Measurements from ENCODE around the gene RPL13A. TPM values are rescaled to one million over a fixed set of nuclear protein-coding genes. Genes with fewer than 3 reads are reported as not detected.

RPL13A gene
- total and polyA plus RNA-seq, 8 donors: 1,459 to 2,866 (median 2,024) TPM

GRCh38 chr19:49488046-49488862, 846 bp downstream of the RPL13A start:
- DNase-seq: no peak
- H3K27me3 ChIP-seq: no peaks in the 10 kb centered on the region
- peak overlapping the region; percentile 69 to 85 (median 82) for H3K27ac ChIP-seq
- peak overlapping the region; percentile 86 to 89 (median 88) for H3K4me3 ChIP-seq
- peak in 2 of 4 donors; percentile 0 to 1 for ATAC-seq
- 1% methylated on average over 26 of the region's 26 CpGs for WGBS, 2 donors
- intact Hi-C loops (cut with DNase I): no loop called here
- H3K9me3 ChIP-seq: no peaks in the 10 kb centered on the region
- peaks cover 12 to 20% (median 14%) of the 10 kb centered on the region in 3 donors for H3K4me1 ChIP-seq
- H3K36me3 ChIP-seq: peaks cover 14 to 38% (median 30%) of the 10 kb centered on the region in 3 donors
- TF ChIP-seq CTCF (IDR thresholded peaks at IDR 0.05): no peak
- no peak for FAIRE-seq

- FAIRE-seq (no peak), DNase-seq (no peak), ATAC-seq (no peak)
- H3K4me1 ChIP-seq: peaks cover 12 to 20% (median 14%) of the 10 kb centered on the region in 3 donors
- H3K27ac ChIP-seq: peak overlapping the region in 3 of 4 donors; percentile 39 to 85 (median 82)
- intact Hi-C loops (cut with DNase I): no loop called here
- peaks cover 14 to 38% (median 30%) of the 10 kb centered on the region in 3 donors for H3K36me3 ChIP-seq
- 16 to 22% methylated on average over 15 of the region's 15 CpGs for WGBS, 2 donors
- H3K9me3 ChIP-seq: no peaks in the 10 kb centered on the region
- no peak for TF ChIP-seq CTCF (IDR thresholded peaks at IDR 0.05)
- H3K4me3 ChIP-seq: peak overlapping the region; percentile 86 to 89 (median 88)
- H3K27me3 ChIP-seq: no peaks in the 10 kb centered on the region
These were observed 1.6 kb downstream of the RPL13A start for GRCh38 chr19:49488863-49489537.

- Histone ChIP-seq H3K9me3 (no peaks in the 10 kb centered on the region), H3K27ac (peak overlapping the region in 2 of 4 donors; percentile 39 to 85), H3K36me3 (peaks cover 14 to 38% (median 30%) of the 10 kb centered on the region in 3 donors), H3K27me3 (no peaks in the 10 kb centered on the region), H3K4me1 (peaks cover 12 to 20% (median 14%) of the 10 kb centered on the region in 3 donors), H3K4me3 (peak overlapping the region in 3 of 4 donors; percentile 86 to 89 (median 87))
- no peak for DNase-seq
- no peak for FAIRE-seq
- no peak for ATAC-seq
- WGBS, 2 donors: 38 to 40% methylated on average over 15 of the region's 15 CpGs
- intact Hi-C loops (cut with DNase I): no loop called here
- TF ChIP-seq CTCF (IDR thresholded peaks at IDR 0.05): no peak
These were observed 2.3 kb downstream of the RPL13A start for GRCh38 chr19:49489601-49490167.

- Histone ChIP-seq H3K4me3 (peak overlapping the region in 2 of 4 donors; percentile 86 to 89), H3K9me3 (no peaks in the 10 kb centered on the region), H3K27ac (peak overlapping the region in 1 of 4 donors; percentile 6), H3K27me3 (no peaks in the 10 kb centered on the region), H3K4me1 (peaks cover 12 to 20% (median 14%) of the 10 kb centered on the region in 3 donors), H3K36me3 (peaks cover 14 to 38% (median 30%) of the 10 kb centered on the region in 3 donors)
- FAIRE-seq: no peak
- DNase-seq: peak in 1 of 6 donors; percentile 78
- intact Hi-C loops (cut with DNase I): no loop called here
- no peak for TF ChIP-seq CTCF (IDR thresholded peaks at IDR 0.05)
- ATAC-seq: no peak
- 71 to 83% methylated on average over 26 to 27 of the region's 27 CpGs for WGBS, 2 donors
These were observed 3.0 kb downstream of the RPL13A start for GRCh38 chr19:49490287-49491029.
